ENCODE data around the gene MYO16.

DNA sequence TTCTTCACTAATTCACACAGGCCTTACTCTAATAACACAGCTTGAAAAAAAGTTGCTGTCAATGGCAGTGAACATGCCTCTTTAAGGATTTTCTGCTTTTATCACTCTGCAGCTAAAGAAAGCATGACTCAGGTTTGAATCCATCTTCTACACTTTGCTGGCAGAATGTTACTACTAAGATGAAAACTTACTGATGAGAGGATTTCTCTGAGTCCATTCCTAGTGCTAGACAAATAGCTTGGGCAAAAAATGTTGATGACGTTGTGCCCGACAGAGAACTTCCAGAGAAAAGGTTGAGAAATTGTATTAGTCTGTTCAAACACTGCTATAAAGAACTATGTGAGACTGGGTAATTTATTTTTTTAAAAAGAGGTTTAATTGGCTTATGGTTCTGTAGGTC, 585.0 kb downstream of the MYO16 start:
- TF ChIP-seq, protein P1, sequence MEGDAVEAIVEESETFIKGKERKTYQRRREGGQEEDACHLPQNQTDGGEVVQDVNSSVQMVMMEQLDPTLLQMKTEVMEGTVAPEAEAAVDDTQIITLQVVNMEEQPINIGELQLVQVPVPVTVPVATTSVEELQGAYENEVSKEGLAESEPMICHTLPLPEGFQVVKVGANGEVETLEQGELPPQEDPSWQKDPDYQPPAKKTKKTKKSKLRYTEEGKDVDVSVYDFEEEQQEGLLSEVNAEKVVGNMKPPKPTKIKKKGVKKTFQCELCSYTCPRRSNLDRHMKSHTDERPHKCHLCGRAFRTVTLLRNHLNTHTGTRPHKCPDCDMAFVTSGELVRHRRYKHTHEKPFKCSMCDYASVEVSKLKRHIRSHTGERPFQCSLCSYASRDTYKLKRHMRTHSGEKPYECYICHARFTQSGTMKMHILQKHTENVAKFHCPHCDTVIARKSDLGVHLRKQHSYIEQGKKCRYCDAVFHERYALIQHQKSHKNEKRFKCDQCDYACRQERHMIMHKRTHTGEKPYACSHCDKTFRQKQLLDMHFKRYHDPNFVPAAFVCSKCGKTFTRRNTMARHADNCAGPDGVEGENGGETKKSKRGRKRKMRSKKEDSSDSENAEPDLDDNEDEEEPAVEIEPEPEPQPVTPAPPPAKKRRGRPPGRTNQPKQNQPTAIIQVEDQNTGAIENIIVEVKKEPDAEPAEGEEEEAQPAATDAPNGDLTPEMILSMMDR (conservative IDR thresholded peaks at IDR 0.05 in 1 of 2, IDR thresholded peaks at IDR 0.05 in 1 of 2; ENCODE audit: low read depth in 1 of 2, low read length in 2 of 2), result no peak
- TF ChIP-seq EZH2 (IDR thresholded peaks at IDR 0.05; ENCODE audit: low read length, missing control alignments), result no peak
